IPS-15b (cell line): ENCODE results near the gene SPRED3.
A peak's percentile ranks its signal among the peaks of the same experiment; 100 is the strongest.
"Not testable (repeated sequence)": the region's sequence is repeated elsewhere in the genome, so short reads cannot be mapped to it uniquely, and the experiment has no call there.

Experiments used
- H3K27me3 ChIP-seq: one replicate; pipeline ENCODE4 v1.6.1; 2013; ENCODE audit warnings: low read length; ENCODE audit not compliant: control insufficient read depth, insufficient read depth
- H3K36me3 ChIP-seq: one replicate; pipeline ENCODE4 v1.6.1; 2013; ENCODE audit warnings: low read length; ENCODE audit not compliant: control insufficient read depth, insufficient read depth
- H3K4me1 ChIP-seq: one replicate; pipeline ENCODE4 v1.6.1; 2013; ENCODE audit warnings: mild to moderate bottlenecking, low read length; ENCODE audit not compliant: control insufficient read depth, insufficient read depth
- H3K4me3 ChIP-seq: one replicate; pipeline ENCODE4 v1.5.1; 2013; ENCODE audit warnings: low read depth, low read length
- H3K9ac ChIP-seq: one replicate; pipeline ENCODE4 v1.6.1; 2013; ENCODE audit warnings: low read depth, mild to moderate bottlenecking, low read length
- H3K9me3 ChIP-seq: one replicate; pipeline ENCODE4 v1.6.1; 2013; ENCODE audit warnings: mild to moderate bottlenecking, low read length; ENCODE audit not compliant: control insufficient read depth, insufficient read depth

SPRED3 gene, protein sequence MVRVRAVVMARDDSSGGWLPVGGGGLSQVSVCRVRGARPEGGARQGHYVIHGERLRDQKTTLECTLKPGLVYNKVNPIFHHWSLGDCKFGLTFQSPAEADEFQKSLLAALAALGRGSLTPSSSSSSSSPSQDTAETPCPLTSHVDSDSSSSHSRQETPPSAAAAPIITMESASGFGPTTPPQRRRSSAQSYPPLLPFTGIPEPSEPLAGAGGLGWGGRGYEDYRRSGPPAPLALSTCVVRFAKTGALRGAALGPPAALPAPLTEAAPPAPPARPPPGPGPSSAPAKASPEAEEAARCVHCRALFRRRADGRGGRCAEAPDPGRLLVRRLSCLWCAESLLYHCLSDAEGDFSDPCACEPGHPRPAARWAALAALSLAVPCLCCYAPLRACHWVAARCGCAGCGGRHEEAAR

DNA sequence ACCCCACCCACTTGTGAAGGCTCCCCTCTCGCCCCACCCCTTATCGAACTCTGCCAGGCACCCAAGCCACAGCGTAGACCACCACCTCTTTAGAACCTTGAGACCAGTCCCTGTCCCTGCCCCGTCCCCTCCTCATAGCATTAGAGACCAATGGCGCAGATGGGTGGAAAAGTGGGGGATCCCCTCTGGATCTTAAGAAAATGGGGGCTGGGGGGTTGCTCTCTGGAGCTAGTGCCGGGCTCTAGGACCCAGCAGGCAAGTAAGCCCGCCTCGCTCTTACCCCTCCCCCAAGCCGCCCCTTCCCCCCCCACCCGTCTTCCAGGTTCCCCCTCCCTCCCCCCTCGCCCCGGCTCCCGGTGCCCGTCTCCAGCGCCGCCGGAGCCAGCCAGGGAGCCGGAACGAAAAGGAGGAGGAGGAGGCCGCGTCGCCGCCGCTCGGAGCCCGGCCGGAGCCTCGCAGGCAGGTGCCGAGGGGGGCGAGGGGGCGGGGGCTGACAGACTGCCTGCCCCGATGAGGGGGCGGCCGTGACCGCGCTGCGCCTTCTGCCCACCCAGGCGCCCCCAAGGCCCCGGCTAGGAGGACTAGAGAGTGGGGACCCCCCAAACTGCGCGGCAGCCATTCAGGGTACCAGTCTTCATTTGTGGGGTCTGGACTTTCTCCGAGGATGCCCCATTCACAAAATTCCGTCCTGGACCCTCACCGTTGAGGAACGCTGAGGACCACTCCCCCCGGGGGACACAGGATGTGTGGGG, at the start of gene SPRED3:
Gene SPRED3, plus strand, starts transcription at position 349 of the 752 bp plus-strand sequence. CDS start 1,606 bp downstream, outside the sequence.
- Histone ChIP-seq H3K4me1 (peaks cover 8% of the 10 kb centered on the region), H3K27me3 (peaks cover 3% of the 10 kb centered on the region), H3K4me3 (peak within 1 kb of the TSS; percentile 86), H3K36me3 (peaks cover under 1% of the 10 kb centered on the region), H3K9ac (peak within 1 kb of the TSS; percentile 70), H3K9me3 (no peaks in the 10 kb centered on the region)

GRCh38 chr19:38339011-38339410, 49.5 kb upstream of the SPRED3 start:
- H3K36me3 ChIP-seq, H3K9ac ChIP-seq, H3K4me3 ChIP-seq, H3K9me3 ChIP-seq, H3K4me1 ChIP-seq, H3K27me3 ChIP-seq: not testable (repeated sequence)

GRCh38 chr19:38340927-38341326, 47.6 kb upstream of the SPRED3 start:
- Histone ChIP-seq H3K9me3 (no peaks in the 10 kb centered on the region), H3K4me1 (peaks cover 3% of the 10 kb centered on the region), H3K9ac (no peak overlapping the region), H3K36me3 (no peaks in the 10 kb centered on the region), H3K27me3 (no peaks in the 10 kb centered on the region), H3K4me3 (no peak overlapping the region)

DNA sequence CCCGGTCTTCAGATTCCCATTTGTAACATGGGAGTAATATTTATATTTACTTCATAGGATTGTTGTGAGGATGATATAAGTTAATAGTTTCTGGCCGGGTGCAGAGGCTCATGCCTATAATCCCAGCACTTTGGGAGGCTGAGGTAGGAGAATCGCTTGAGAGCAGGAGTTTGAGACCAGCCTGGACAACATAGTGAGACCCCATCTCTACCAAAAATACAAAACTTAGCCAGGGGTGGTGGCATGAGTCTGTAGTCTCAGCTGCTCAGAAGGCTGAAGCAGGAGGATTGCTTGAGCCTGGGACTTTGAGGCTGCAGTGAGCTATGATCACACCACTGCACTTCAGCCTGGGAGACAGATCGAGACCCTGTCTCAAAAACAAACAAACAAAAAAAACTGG, 41.7 kb upstream of the SPRED3 start:
- Histone ChIP-seq H3K9ac (no peak overlapping the region), H3K36me3 (no peaks in the 10 kb centered on the region), H3K27me3 (no peaks in the 10 kb centered on the region), H3K4me1 (no peaks in the 10 kb centered on the region), H3K4me3 (no peak overlapping the region), H3K9me3 (no peaks in the 10 kb centered on the region)

- no peaks in the 10 kb centered on the region for H3K27me3 ChIP-seq
- H3K9me3 ChIP-seq: no peaks in the 10 kb centered on the region
- no peak overlapping the region for H3K4me3 ChIP-seq
- H3K36me3 ChIP-seq: no peaks in the 10 kb centered on the region
- H3K4me1 ChIP-seq: no peaks in the 10 kb centered on the region
- H3K9ac ChIP-seq: no peak overlapping the region
Observed at GRCh38 chr19:38350883-38351282, 37.6 kb upstream of the SPRED3 start.

DNA sequence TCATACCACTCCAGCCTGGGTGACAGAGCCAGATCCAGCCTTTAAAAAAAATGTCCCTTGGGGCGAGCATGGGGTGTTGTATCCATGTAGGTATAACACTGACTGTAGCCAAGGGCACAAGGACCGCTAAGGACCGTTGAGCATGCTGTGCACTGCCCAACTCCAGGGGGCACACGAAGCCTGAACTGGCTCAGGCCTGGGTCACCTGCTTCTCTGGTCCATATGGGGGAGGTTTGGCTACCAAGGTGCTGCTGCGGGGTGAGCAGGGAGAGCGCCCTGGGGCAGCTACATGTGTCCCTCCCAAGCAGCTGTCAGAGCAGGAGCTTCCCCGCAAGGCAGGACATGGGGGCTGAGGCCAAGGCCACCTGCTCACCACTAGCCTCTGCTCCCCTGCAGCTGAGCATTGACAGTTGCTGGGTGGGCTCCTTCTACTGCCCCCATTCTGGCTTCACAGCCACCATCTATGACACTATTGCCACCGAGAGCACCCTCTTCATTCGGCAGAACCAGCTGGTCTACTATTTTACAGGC, 36.6 kb upstream of the SPRED3 start:
- no peaks in the 10 kb centered on the region for H3K4me1 ChIP-seq
- H3K9me3 ChIP-seq: no peaks in the 10 kb centered on the region
- peaks cover 3% of the 10 kb centered on the region for H3K27me3 ChIP-seq
- no peaks in the 10 kb centered on the region for H3K36me3 ChIP-seq
- no peak overlapping the region for H3K4me3 ChIP-seq
- H3K9ac ChIP-seq: no peak overlapping the region

- Histone ChIP-seq H3K9ac (no peak overlapping the region), H3K4me3 (no peak overlapping the region), H3K9me3 (no peaks in the 10 kb centered on the region), H3K4me1 (no peaks in the 10 kb centered on the region), H3K36me3 (no peaks in the 10 kb centered on the region), H3K27me3 (peaks cover 3% of the 10 kb centered on the region)
Observed at GRCh38 chr19:38352611-38353010, 35.9 kb upstream of the SPRED3 start.

- Histone ChIP-seq H3K9ac (no peak overlapping the region), H3K9me3 (no peaks in the 10 kb centered on the region), H3K27me3 (peaks cover 31% of the 10 kb centered on the region), H3K4me1 (peaks cover 2% of the 10 kb centered on the region), H3K4me3 (no peak overlapping the region), H3K36me3 (no peaks in the 10 kb centered on the region)
Observed at GRCh38 chr19:38355728-38356725, 32.5 kb upstream of the SPRED3 start.

DNA sequence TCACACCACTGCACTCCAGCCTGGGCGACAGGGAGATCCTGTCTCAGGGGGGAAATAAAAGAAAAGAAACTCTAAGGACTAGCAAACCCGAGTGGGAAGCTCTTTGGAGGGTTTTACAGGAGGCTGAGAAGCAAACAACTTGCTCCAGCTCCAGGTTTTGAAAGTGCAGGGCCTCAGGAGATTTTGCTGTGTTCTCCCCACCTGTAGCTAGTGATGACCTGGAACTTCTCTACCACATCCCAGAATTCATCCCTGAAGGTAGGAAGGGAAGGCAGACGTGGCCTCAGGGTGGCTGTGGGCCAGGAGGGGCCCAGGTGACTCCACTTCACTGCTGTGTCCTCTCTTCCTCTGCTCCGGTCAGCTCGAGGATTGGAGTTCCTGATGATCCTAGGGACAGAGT, 30.4 kb upstream of the SPRED3 start:
- Histone ChIP-seq H3K9me3 (no peaks in the 10 kb centered on the region), H3K9ac (no peak overlapping the region), H3K4me1 (peaks cover 3% of the 10 kb centered on the region), H3K36me3 (no peaks in the 10 kb centered on the region), H3K27me3 (peaks cover 35% of the 10 kb centered on the region), H3K4me3 (no peak overlapping the region)

- H3K27me3 ChIP-seq: peaks cover 35% of the 10 kb centered on the region
- peaks cover 3% of the 10 kb centered on the region for H3K4me1 ChIP-seq
- H3K36me3 ChIP-seq: no peaks in the 10 kb centered on the region
- H3K4me3 ChIP-seq: no peak overlapping the region
- no peak overlapping the region for H3K9ac ChIP-seq
- H3K9me3 ChIP-seq: no peaks in the 10 kb centered on the region
Observed at GRCh38 chr19:38359242-38360021, 29.1 kb upstream of the SPRED3 start.
